Activated CD4-positive, alpha-beta T cell treated with anti-CD3 and anti-CD28 coated beads for 36 hours (primary cell): ENCODE measurements around the gene PRR36. TPM values are rescaled to one million over a fixed set of nuclear protein-coding genes. Genes with fewer than 3 reads are reported as not detected.
A peak's percentile ranks its signal among the peaks of the same experiment; 100 is the strongest.

Source experiments
- ATAC-seq: fragments of 200-7000 bp; cut with Tn5 transposase; one replicate; pipeline ENCODE4 v1.10.0; 2021; ENCODE audit warnings: mild to moderate bottlenecking, moderate library complexity
- CTCF ChIA-PET: fragments of 350-600 bp; sonication (Branson Sonifier 250); formaldehyde crosslinking; loops from one replicate; lab custom pipeline; 2021; ENCODE audit warnings: antibody characterized with exemption; lab: Charles Lee
- POLR2A ChIA-PET: fragments of 350-600 bp; sonication (Branson Sonifier 250); formaldehyde crosslinking; loops from one replicate; lab custom pipeline; 2021; ENCODE audit warnings: antibody characterized with exemption, inconsistent platforms; lab: Charles Lee
- DNase-seq: peaks from one replicate; pipeline ENCODE4 v3.0.0-alpha.2; 2020
- H3K27ac Mint-ChIP-seq: one replicate; pipeline ENCODE4 v1.8.0; 2021; ENCODE audit warnings: mixed read lengths
- H3K27me3 Mint-ChIP-seq: one replicate; pipeline ENCODE4 v1.8.0; 2021; ENCODE audit warnings: mixed read lengths
- H3K36me3 Mint-ChIP-seq: one replicate; pipeline ENCODE4 v1.8.0; 2021; ENCODE audit warnings: low read depth, mixed read lengths
- H3K4me1 Mint-ChIP-seq: one replicate; pipeline ENCODE4 v1.8.0; 2021; ENCODE audit warnings: mixed read lengths
- H3K4me3 Mint-ChIP-seq: one replicate; pipeline ENCODE4 v1.8.0; 2021; ENCODE audit warnings: mild to moderate bottlenecking, moderate library complexity, mixed read lengths
- H3K9me3 Mint-ChIP-seq: one replicate; pipeline ENCODE4 v1.8.0; 2021; ENCODE audit warnings: low read depth, mixed read lengths
- intact Hi-C, 2 experiments: fragments of 100-400 bp; cut with DNase I in 1 of 2; cut with micrococcal nuclease in 1 of 2; formaldehyde crosslinking; loops; one replicate each; pipeline versions ENCODE4 v1.14.2 to v1.15.1; 2022 to 2024; cut with DNase I, micrococcal nuclease
- total RNA-seq, 2 experiments: library from RNA; stranded (reverse); gene quantifications; one replicate each; pipeline ENCODE4 v1.2.3, GENCODE V29; 2021

The PRR36 gene
- total RNA-seq, 2 experiments from 2014 or later = 0.09 to 0.14 TPM

- intact Hi-C loops = no loop called here
- Mint-ChIP-seq H3K4me1 (no peaks in the 10 kb centered on the region), H3K36me3 (no peaks in the 10 kb centered on the region), H3K27me3 (no peaks in the 10 kb centered on the region), H3K4me3 (no peak overlapping the region), H3K27ac (no peak overlapping the region), H3K9me3 (no peaks in the 10 kb centered on the region)
- ChIA-PET POLR2A (no interaction called here), CTCF (interaction anchor here (1.0 kb wide), 1 partner anchor 13 kb away, joined by 4 read pairs; no protein-coding TSS in a partner anchor)
- DNase-seq (no peak), ATAC-seq (no peak)
Measured at GRCh38 chr19:7881910-7882309, 7.7 kb upstream of the PRR36 start.

- peaks cover under 1% of the 10 kb centered on the region for H3K27me3 Mint-ChIP-seq
- DNase-seq (peak; percentile 40), ATAC-seq (peak; percentile 61)
- no peaks in the 10 kb centered on the region for H3K4me1 Mint-ChIP-seq
- H3K4me3 Mint-ChIP-seq = no peak overlapping the region
- H3K36me3 Mint-ChIP-seq = no peaks in the 10 kb centered on the region
- H3K27ac Mint-ChIP-seq = no peak overlapping the region
- ChIA-PET POLR2A (no interaction called here), CTCF (interaction anchor here (1.2 kb wide), 1 partner anchor 17 kb away, joined by 4 read pairs; no protein-coding TSS in a partner anchor)
- H3K9me3 Mint-ChIP-seq = no peaks in the 10 kb centered on the region
- intact Hi-C loops = no loop called here
Measured at GRCh38 chr19:7879836-7880235, 5.6 kb upstream of the PRR36 start.

- intact Hi-C loops = no loop called here
- peak; percentile 57 for ATAC-seq
- Mint-ChIP-seq H3K27ac (no peak overlapping the region), H3K4me3 (no peak overlapping the region), H3K4me1 (peaks cover 3% of the 10 kb centered on the region), H3K36me3 (no peaks in the 10 kb centered on the region), H3K9me3 (no peaks in the 10 kb centered on the region), H3K27me3 (peaks cover 3% of the 10 kb centered on the region)
- ChIA-PET POLR2A (no interaction called here), CTCF (interaction anchor here (1.2 kb wide), 1 partner anchor 17 kb away, joined by 4 read pairs; no protein-coding TSS in a partner anchor)
- peak; percentile 44 for DNase-seq
Measured at GRCh38 chr19:7879111-7879807, 5.1 kb upstream of the PRR36 start.

GRCh38 chr19:7877249-7877836 lies 3.2 kb upstream of the PRR36 start:
- Mint-ChIP-seq H3K4me3 (no peak overlapping the region), H3K9me3 (no peaks in the 10 kb centered on the region), H3K4me1 (peaks cover 10% of the 10 kb centered on the region), H3K36me3 (no peaks in the 10 kb centered on the region), H3K27ac (no peak overlapping the region), H3K27me3 (peaks cover 11% of the 10 kb centered on the region)
- no peak for DNase-seq
- intact Hi-C loops = no loop called here
- CTCF ChIA-PET = interaction anchor here (0.6 to 0.7 kb wide), 2 partner anchors 25 to 66 kb away, joined by 3 read pairs; partner anchors contain the start of gene TIMM44
- ATAC-seq = no peak
- POLR2A ChIA-PET = no interaction called here

- ChIA-PET POLR2A (no interaction called here), CTCF (no interaction called here)
- no peak for ATAC-seq
- Mint-ChIP-seq H3K27me3 (peaks cover 21% of the 10 kb centered on the region), H3K4me1 (peaks cover 30% of the 10 kb centered on the region), H3K9me3 (no peaks in the 10 kb centered on the region), H3K27ac (no peak overlapping the region), H3K4me3 (no peak overlapping the region), H3K36me3 (no peaks in the 10 kb centered on the region)
- no peak for DNase-seq
- intact Hi-C loops = loop anchor here in 1 of 2 experiments (5.0 kb wide), 2 partner anchors 368 to 1138 kb away; partner anchors contain the start of genes GPR108 and TRIP10
Measured at GRCh38 chr19:7874897-7875273, 695 bp upstream of the PRR36 start.

- peaks cover 21% of the 10 kb centered on the region for H3K27me3 Mint-ChIP-seq
- intact Hi-C loops = loop anchor here in 1 of 2 experiments (2.0 to 5.0 kb wide), 3 partner anchors 15 to 1136 kb away; partner anchors contain the start of genes GPR108, LRRC8E and TRIP10
- no peak overlapping the region for H3K27ac Mint-ChIP-seq
- peak overlapping the region; percentile 43 for H3K4me3 Mint-ChIP-seq
- H3K9me3 Mint-ChIP-seq = no peaks in the 10 kb centered on the region
- ChIA-PET CTCF (interaction anchor here (0.6 to 1.3 kb wide), 3 partner anchors 11 to 113 kb away, joined by 3 to 5 read pairs (median 4); no protein-coding TSS in a partner anchor), POLR2A (no interaction called here)
- no peaks in the 10 kb centered on the region for H3K36me3 Mint-ChIP-seq
- H3K4me1 Mint-ChIP-seq = peaks cover 35% of the 10 kb centered on the region
- DNase-seq (no peak), ATAC-seq (no peak)
Measured at GRCh38 chr19:7873304-7874075, 700 bp downstream of the PRR36 start.

GRCh38 chr19:7872306-7873204 lies 1.6 kb downstream of the PRR36 start:
- Mint-ChIP-seq H3K4me3 (peak overlapping the region; percentile 2), H3K27me3 (peaks cover 21% of the 10 kb centered on the region), H3K36me3 (no peaks in the 10 kb centered on the region), H3K4me1 (peaks cover 39% of the 10 kb centered on the region), H3K9me3 (no peaks in the 10 kb centered on the region), H3K27ac (no peak overlapping the region)
- POLR2A ChIA-PET = no interaction called here
- DNase-seq (no peak), ATAC-seq (no peak)
- intact Hi-C loops = loop anchor here in 1 of 2 experiments (1.0 to 5.0 kb wide), 4 partner anchors 16 to 1135 kb away; partner anchors contain the start of genes GPR108, LRRC8E, RAB11B and TRIP10
- CTCF ChIA-PET = interaction anchor here (0.6 to 1.9 kb wide), 7 partner anchors 11 to 380 kb away, joined by 3 to 7 read pairs (median 4); partner anchors contain the start of gene SNAPC2

GRCh38 chr19:7871437-7872305 lies 2.5 kb downstream of the PRR36 start:
- POLR2A ChIA-PET = no interaction called here
- CTCF ChIA-PET = interaction anchor here (0.8 to 1.9 kb wide), 2 partner anchors 13 to 49 kb away, joined by 3 to 4 read pairs; partner anchors contain the start of gene SNAPC2
- peaks cover 24% of the 10 kb centered on the region for H3K27me3 Mint-ChIP-seq
- ATAC-seq = peak; percentile 10
- H3K27ac Mint-ChIP-seq = no peak overlapping the region
- peak; percentile 97 for DNase-seq
- intact Hi-C loops = loop anchor here in 1 of 2 experiments (1.0 to 5.0 kb wide), 5 partner anchors 17 to 1134 kb away; partner anchors contain the start of genes GPR108, LRRC8E, RAB11B and TRIP10
- no peaks in the 10 kb centered on the region for H3K36me3 Mint-ChIP-seq
- no peaks in the 10 kb centered on the region for H3K9me3 Mint-ChIP-seq
- H3K4me3 Mint-ChIP-seq = peak overlapping the region; percentile 6
- H3K4me1 Mint-ChIP-seq = peaks cover 39% of the 10 kb centered on the region

GRCh38 chr19:7870571-7871436 lies 3.4 kb downstream of the PRR36 start:
- Mint-ChIP-seq H3K4me1 (peaks cover 39% of the 10 kb centered on the region), H3K4me3 (peak overlapping the region; percentile 6), H3K27me3 (peaks cover 24% of the 10 kb centered on the region), H3K27ac (no peak overlapping the region), H3K9me3 (no peaks in the 10 kb centered on the region), H3K36me3 (no peaks in the 10 kb centered on the region)
- peak; percentile 85 for DNase-seq
- POLR2A ChIA-PET = no interaction called here
- peak; percentile 11 for ATAC-seq
- CTCF ChIA-PET = interaction anchor here (1.9 kb wide), 1 partner anchor 49 kb away, joined by 4 read pairs; the partner anchor contains the start of gene SNAPC2
- intact Hi-C loops = loop anchor here (1.0 to 5.0 kb wide), 6 partner anchors 9 to 1134 kb away; partner anchors contain the start of genes GPR108 (in 1 of the 2), MAP2K7 (in 1 of the 2), SNAPC2 (in 1 of the 2) and TRIP10 (in 1 of the 2)
